CD4-positive, alpha-beta T cell treated with Interleukin-4 for 1 hour (primary cell): ENCODE results near the gene CANT1.
"Not testable (repeated sequence)": the region's sequence is repeated elsewhere in the genome, so short reads cannot be mapped to it uniquely, and the experiment has no call there.

Experiments
- DNase-seq, 2 donors: peaks; one replicate each; pipeline ENCODE4 v3.0.0-alpha.2; 2020 to 2022

CANT1 gene

DNA sequence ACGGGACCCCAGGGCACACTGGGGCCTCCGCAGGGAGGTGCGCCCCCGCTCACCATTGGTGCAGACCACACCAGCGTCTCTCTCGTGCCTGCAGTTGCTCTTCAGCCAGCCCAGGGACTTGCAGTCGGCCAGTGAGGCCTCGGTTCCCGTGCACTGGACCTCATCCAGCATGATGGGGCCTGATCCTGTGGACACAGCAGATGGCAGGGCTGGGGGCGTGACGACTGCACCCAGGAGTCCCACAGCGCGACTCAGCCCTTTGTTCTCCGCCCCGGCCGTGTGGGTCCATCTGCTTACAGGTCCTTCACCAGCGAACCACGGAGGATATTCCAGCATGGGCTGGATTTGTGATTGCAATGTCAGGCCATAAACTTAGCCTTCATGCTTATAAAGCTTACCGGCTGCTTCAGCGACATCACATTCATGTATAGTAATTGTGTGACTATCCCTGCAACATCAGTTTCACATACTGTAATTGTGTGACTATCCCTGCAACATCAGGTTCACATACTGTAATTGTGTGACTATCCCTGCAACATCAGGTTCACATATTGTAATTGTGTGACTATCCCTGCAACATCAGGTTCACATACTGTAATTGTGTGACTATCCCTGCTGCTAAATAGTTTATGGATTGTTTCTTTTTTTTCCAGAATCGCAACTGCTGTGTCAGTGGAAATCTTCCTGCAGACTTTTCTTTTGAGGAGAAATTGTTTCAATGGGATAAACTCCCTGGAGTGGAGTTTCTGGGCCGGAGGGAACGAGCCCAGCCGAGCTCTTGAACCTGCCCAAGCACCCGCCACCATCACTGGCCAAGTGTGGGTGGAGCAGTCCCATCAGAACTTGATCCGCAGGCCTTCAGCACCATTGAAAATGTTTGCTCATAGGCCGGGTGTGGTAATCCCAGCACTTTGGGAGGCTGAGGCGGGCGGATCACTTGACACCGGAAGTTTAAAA is 34.7 kb downstream of the CANT1 start:
- no peak for DNase-seq

DNA sequence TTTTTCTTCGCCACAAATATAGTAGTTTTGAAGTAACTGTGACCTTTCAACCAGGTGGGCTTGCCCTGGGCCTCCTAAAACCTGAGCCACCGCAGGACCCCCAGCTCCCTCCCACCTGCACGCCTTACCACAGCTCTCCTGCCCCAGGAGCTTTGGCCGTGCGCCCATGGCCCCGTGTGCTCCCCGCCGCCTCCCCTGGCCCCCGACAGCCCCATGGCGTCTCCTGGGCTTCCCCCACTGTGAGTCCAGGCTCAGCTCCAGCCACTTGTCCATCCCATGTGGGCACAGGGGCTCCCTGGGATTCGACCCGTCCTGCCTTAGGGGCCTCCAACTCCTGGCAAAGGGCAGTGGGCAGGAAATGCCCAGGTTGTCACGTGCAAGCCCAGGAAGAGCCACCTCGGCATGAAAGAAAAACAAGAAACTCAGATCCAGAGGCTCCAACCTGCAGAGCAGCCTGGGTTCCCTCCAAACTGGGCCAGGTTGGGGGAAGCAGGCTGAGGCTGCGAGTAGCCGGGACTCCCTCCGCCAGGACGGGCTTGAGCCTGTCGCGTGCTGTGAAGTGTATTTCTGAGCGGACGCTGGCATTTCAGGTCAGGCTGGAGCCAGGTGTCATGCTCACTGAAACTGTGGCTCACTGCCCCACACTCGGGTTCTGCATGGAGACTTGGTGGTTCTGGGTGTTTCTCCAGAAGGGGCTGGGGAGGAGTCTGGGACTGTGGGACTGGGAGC is 35.6 kb downstream of the CANT1 start:
- no peak for DNase-seq

DNA sequence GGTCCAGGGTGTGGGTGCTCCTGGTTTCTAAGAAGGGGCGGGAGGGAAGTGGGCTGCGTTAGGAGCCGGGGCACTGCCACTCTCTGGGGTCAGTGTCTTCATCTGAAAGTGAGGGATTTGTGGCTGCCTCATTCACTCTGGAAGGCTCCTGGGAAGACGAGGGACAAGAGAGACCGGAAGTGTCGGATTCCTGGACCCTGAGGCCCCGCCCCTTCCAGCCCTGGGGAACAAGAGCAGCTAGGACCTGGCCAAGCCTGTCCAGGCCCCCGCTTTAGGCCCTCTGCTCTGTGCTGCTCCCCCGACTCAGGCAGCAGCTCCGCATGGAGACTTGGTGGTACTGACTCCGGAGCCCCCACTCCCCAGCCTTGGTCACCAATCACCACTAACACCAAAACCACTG is 36.4 kb downstream of the CANT1 start:
- DNase-seq: no peak

DNA sequence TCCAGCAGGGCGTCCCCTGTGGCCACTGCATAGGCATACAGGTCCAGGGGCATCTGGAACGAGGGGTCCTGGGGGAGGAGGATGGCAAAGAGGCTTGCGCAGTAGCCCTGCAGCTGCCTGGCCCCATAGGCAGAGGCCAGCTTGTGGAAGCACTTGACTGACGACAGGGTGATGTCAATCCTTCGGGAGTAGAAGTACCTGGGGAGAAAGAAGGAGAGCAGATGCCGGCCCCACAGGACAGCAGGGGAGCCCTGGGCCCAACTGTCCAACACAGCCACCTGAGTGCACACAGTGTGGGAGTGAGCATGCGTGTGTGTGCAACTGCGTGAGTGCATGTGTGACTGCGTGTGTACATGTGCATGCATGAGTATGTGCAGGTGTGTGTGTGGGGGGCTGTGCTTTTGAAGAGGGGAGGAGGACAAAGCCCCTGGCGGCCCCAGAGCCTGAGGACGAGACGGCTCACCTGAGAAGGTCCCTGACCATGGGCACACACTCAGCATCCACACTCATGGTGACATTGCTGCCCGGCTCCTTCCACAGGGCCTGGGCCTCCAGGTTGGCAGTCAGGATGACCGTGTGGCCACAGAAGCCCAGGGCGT is 37.0 kb downstream of the CANT1 start:
- no peak for DNase-seq

DNA sequence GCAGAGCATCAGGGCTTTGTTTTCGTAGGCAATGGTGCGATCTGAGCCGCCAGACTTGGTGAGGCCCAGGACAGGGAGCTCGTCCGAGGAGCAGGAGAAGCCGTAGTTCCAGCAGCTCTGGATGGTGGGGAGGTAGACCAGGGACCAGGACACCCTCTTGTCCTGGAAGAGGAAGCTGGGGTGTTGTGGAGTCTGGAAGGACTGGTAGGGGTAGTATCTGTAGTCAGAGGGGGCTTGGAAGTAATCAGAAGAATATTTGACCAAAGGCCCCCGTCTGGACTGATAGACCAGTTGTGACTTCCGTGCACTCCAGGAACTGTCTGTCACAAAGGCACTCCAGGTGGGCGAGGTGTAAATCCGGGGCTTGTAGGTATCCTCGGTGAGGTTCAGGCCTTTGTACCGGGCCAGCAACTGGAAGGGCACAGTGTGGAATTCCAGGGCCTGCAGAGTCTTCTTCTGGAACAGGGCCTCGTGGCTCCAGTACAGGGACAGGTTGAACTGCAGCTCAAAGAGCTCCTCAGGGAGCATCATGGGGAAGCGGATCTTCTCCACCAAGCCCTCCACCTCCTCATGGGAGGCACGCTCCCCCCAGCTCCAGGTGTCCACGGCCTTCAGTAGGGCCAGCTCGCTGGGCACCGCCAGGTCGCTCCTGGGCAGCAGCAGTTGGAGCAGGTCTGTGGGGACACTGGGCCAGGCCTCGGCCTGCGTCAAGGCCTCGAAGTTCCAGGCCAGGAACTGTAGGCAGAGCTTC is 37.6 kb downstream of the CANT1 start:
- no peak for DNase-seq

DNA sequence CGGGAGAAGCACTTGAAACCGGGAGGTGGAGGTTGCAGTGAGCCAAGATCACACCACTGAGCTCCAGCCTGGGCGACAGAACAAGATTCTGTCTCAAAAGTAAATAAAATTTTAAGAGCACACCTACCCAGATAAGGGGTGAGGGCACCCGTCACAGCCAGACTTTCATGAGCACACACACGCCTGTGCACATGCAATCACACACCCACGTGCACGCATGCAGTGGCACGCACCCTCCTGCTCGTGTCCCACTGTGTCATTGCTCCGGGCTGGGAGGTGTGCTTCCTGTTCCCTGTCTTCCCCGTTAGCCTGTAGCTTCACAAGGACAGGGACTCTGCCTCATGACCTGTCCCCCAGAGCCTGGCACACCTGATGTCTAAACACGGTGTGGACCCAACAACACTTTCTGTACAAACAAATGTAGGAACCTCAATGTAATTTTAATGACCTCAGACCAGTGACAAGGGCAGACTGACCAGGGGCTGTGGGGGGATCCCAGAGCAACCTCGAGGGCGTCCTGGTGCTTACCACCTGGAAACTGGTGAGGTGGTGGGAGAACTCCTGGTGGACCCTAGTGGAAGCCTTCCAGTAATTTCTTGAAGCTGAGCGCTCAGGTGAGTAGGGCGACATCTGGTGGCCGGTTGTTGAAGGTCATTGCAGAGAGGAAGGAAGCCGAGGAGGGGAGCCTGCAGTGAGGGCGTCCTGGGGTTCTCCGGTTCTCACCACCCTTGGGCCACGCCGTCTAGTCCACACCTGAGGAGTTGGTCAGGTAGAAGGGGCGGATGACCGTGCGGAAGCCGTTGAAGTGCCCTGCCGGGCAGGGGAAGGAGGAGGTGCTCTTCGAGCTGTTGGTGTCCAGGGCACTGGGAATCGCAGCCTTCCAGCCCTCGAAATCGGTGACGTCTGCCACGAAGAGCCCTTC is 38.5 kb downstream of the CANT1 start:
- peak; percentile 72 to 74 for DNase-seq

DNA sequence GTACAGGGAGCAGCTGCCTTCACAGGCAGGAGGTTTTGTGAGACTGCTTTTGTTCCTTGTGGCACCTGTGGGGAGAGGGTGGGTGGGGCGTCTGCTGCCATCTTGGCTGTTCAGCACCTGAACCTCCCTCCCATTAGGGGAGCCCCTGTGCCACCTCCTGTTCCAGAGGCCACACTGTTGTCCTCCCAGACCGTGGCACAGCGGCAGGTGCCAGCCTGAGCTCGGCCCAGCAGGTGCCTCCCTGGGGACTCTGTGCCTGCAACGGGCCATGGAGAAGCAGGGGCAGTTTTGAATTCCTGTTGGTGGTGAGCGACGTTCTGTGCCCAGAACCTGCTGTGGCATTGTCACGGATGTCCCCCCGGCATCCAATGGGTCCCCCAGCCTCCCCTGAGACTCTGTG is 39.7 kb downstream of the CANT1 start:
- no peak for DNase-seq

DNA sequence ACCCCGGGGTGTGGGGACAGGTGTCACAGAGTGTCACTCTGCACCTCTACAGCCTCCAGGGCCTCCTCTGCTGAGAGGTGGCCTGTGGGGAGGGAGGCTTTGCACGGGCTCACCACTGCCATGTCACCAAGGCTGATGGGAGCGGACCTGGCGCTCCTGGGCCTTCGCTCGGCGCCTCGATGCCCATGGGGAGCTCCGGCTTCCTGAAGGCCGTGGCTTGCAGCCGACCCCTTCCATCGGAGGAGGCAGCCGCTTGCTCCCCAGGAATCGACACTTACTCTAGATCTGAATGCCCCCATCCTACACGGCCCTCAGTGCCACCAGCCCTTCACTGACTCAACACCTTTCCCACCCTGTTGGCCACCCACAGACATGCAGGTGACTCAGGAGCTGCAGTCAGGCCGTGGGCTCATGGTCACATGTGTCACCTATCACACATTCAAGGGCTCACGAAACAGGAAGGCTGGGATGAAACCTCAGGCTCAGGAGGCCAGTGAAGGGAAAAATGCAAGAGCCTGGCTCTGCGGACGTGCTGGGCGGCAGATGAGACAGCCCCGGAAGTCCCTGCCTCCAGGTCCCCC is 41.7 kb downstream of the CANT1 start:
- no peak for DNase-seq

DNA sequence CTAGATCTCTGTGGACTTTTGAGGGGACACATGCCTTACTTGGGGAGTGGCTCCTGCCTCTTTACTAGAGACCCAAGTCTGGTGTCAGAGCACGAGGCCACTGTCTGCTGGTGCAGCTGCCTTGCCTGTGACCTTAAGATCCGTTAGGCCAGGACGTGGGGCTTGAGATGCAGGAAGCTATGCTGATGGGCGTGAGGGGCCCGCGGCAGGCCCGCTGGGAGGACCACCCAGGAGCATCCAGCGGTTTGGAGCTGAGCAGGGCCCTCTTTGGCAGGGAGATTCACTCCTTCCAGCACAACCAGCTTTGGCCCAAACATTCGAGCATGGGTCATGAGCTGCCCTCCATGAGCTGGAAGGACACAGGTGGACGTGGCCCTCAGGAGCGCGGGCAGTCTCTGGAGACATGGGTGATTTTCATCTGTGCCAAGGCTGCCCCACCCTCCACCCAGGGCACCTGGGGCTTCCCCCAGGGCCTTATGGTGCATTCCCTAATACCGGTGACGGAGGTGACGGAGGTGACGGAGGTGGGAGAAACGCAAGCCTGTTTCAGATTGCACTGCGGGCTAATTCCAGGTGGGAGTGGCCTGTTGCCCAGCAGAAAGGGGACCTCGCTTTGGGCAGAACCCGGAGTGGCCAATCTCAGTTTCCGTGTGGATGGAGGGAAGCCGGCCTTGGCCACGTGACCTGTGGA is 42.5 kb downstream of the CANT1 start:
- DNase-seq: no peak

DNA sequence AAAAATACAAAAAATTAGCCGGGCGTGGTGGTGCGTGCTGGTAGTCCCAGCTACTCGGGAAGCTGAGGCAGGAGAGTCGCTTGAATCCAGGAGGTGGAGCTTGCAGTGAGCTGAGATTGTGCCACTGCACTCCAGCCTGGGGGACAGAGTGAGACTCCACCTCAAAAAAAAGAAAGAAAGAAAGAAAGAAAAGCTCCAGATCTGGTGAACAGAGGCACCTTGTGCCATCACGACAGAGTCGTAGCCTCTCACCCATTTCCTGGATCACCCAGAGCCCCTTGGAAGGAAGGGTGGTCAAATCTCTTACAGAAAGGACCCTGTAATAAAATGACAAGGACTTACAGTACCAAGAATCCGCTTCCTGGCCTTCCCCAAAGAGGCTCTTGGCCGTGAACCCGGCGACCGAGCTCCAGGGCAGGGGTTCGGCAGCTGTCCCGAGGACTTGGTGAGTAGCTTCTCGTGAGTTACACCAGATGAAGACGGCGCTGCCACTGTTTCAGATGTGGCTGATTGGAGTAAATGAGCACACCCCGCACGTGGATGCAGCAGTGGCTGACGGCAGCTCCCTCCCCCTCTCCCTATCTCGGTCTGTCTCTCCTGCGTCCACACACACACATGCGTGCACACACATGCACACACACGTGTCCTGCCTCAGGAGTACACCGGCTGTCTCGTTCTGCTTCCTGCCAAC is 43.3 kb downstream of the CANT1 start:
- DNase-seq: no peak

DNA sequence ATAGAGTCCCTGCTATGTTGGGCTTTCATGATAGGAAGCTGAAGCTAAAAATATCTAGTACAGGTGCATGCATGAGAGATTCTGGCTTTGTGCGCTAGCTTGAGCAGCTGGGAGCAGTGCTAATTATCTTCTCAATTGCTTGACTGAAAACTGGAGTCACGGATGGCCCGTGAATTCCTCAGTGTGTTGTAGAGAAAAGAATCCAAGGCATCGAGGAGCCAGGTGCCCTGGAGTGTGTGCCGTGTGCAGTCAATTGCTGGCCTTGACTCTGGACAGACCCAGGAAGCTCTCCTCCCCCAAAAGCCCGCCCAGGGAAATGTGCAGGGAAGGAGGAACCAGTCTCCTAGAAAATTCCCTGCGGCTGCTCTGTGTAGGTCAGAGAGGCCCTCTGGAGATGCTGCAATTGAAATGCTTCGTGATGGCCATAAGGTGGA is 44.1 kb downstream of the CANT1 start:
- no peak for DNase-seq

DNA sequence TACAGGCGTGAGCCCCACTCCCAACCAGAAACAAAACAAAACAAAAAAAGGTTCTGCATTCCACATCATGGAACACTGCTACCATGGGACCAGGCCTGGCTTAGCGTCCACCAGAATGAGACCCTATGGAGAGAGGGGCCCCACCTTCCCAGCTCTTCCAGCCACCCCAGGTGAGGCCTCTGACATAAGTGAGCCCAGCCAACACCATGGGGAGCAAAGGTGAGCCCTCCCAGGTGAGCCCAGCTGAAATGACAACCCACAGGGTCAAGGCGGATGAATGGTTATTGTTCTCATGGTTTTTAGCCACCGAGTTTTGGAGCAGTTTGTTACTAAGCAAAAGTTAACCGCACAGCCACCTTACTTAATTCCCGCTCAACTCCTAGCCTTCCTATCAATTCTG is 46.2 kb downstream of the CANT1 start:
- DNase-seq: no peak

DNA sequence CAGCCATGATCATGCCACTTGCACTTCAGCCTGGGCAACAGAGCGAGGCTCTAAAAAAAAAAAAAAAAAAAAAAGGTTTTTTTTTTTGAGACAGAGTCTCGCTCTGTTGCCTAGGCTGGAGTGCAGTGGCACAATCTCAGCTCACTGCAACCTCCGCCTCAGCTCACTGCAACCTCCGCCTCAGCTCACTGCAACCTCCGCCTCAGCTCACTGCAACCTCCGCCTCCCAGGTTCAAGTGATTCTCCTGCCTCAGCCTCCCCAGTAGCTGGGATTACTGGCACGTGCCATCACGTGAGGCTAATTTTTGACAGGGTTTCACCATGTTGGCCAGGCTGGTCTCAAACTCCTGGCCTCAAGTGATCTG is 46.6 kb downstream of the CANT1 start:
- not testable (repeated sequence) for DNase-seq

DNA sequence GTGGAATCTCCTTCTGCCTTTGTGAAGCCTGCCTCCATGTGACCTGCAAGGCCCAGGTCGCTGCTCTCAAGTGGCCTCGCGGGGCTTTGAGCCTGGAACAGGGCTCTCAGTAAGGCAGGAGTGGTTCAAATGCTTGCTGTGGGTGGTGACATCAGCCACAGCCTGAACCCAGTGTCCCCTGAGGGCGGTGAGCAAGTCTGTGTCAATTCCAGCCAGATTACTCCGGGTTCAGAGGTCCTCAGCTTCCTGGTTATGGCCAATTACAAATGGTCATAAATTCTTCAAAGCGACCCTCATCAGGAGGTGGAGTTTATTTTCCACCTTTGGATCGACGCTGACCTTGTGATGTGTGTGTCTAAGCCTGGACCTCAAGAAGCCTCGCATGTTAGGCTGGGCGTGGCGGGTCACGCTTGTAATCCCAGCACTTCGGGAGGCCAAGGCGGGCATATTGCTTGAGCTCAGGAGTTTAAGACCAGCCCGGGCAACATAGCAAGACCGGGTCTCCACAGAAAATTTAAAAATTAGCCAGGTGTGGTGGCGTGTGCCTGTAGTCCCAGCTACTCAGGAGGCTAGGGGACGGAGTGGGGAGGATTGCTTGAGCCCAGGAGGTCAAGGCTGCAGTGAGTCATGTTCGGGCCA is 47.1 kb downstream of the CANT1 start:
- DNase-seq: no peak

DNA sequence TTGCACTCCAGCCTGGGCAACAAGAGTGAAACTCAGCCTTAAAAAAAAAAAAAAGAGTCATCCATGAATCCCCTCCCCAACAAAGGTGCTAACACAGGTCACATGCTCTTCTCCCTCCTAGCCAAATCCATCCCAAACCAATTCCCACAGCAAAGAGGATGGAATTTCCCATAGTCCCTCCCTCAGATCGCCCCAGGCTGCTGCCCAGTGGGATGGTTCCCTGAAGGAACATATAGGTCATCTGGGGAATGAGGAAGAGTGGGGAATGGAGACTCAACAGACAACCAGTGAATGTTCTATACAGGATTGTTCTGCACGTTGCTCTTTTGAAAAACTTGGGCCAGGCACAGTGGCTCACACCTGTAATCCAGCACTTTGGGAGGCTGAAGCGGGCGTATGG is 48.0 kb downstream of the CANT1 start:
- no peak for DNase-seq

DNA sequence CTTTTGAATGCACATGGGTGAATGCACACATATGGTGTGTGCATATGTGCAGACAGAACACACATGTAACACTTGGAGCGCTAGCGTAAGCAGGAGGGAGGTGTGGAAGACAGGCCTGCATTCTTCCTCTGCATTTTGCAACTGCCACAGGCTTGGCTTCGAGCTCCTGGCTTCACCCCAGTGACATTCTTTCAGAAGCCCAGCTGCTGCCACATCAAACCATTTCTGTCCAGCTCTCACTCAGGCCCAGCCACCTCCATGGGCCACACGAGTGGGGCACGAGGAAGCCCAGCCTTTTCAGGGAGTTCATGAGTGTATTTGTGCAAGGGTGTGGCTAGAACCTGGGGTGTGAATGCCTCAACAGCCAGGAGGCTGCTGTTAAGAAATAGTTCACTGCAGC is 48.6 kb downstream of the CANT1 start:
- DNase-seq: no peak

DNA sequence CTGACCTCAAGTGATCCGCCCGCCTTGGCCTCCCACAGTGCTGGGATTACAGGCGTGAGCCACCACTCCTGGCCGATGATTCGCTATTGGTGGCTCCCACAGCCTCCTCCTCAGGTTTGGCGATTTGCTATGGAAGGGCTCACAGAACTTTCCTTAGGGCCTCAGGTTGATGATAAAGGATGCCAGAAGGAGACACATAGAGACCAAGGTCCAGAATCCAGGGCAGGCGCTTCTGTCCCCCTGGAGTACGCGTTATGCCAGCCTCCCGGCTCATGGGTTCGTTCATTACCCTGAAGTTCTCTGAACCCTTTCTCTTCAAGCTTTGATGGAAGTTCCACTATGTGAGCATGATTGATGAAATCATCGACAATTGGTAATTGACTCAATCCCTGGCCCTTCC is 49.8 kb downstream of the CANT1 start:
- no peak for DNase-seq

DNA sequence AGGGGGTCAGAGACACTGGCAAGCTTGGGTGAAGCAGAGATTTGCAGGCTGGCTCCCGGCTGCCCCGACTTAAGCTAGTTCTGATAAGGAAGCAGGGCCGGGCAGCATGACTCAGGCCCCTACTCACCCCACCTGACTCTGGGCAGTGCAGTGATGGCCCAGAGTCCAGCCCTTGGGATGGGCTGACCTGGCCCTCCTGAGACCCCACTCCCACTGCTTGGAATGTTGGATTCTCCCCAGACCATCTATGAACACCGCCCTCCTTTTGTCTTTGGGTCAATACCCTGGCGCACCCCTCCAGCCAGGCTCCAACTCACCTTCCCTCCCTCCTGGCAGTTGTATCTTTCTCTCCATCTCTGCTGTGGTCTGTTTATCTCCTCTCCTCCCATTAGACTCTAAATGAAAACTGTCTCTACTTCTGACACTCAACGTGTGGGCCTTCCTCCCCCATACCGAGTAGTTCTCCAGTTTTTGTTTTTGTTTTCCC is 50.9 kb downstream of the CANT1 start:
- DNase-seq: no peak

DNA sequence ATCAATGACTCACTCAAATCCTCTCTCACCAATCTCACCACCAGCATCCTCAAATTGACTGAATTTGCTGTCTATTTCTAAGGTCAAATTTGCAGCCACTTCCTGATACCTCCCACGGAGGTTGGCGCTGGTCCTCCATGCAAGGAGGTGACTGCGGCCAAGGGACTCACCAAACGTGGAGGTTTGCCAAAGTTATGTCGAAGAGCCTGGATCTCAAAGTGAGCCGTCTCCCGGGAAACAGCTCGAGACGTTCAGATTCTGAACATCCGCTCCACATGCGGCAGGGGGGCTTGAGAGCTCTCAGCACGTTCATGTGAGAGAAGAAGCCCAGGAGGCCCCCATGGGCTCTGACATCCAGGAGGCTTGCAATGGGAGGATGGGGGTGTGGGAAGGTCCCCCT is 52.4 kb downstream of the CANT1 start:
- DNase-seq: no peak

DNA sequence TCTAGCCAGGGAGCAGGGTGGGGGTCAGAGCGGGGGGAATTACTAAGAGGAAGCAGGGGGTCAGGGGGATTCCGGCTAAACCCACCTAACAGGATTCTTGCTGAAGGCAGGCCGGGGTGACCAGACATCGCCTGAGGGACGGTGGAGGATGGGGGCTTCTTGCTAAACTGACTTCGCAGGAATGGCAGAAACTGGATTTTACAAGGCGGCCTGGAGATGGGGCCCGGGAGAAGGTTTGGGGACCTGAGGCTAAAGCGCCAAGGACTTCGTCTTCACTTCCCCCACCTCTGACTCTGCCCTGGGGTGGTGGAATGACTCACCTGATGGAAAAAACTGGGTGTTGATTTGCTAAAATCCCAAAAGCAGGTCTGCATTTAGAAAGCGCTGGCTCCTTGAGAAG is 53.3 kb downstream of the CANT1 start:
- no peak for DNase-seq
